OCI-LY3 (cell line): ENCODE measurements around the gene TBC1D8.

Experiments
- H2AFZ ChIP-seq: fragments of 200-600, 300-600 bp; shearing (Covaris generic); 2 replicates; pipeline ENCODE4 v1.6.0; 2014; ENCODE audit warnings: antibody characterized with exemption, low read depth, low read length
- H3K27ac ChIP-seq: fragments of 200-600, 300-600 bp; sonication (generic); 2 replicates; pipeline ENCODE4 v1.5.1; 2014; ENCODE audit warnings: mild to moderate bottlenecking, low read length, moderate library complexity, mixed read lengths
- H3K27me3 ChIP-seq: fragments of 200-600, 300-600 bp; sonication (generic); 2 replicates; pipeline ENCODE4 v1.6.1; 2014; ENCODE audit warnings: low read depth, low read length, mixed read lengths
- H3K36me3 ChIP-seq: fragments of 200-600, 300-600 bp; sonication (generic); replicated peaks from 2 replicates; pipeline ENCODE3; 2014; ENCODE audit warnings: low read depth, low read length, mixed read lengths
- H3K4me1 ChIP-seq: fragments of 300-600, 200-600 bp; sonication (generic); 2 replicates; pipeline ENCODE4 v1.6.1; 2014; ENCODE audit warnings: low read length, mixed read lengths
- H3K4me2 ChIP-seq: fragments of 200-600, 300-600 bp; sonication (generic); 2 replicates; pipeline ENCODE4 v1.6.1; 2014; ENCODE audit warnings: low read length, mixed read lengths
- H3K4me3 ChIP-seq: fragments of 300-600, 200-600 bp; sonication (generic); 2 replicates; pipeline ENCODE4 v1.5.1; 2014; ENCODE audit warnings: antibody characterized with exemption, mild to moderate bottlenecking, low read length, moderate library complexity
- H3K79me2 ChIP-seq: fragments of 300-600, 200-600 bp; shearing (Covaris generic); 2 replicates; pipeline ENCODE4 v1.6.1; 2014; ENCODE audit warnings: mild to moderate bottlenecking, low read length, mixed read lengths
- H3K9ac ChIP-seq: fragments of 300-600, 200-600 bp; shearing (Covaris generic); 2 replicates; pipeline ENCODE4 v1.6.0; 2014; ENCODE audit warnings: mild to moderate bottlenecking, low read length, moderate library complexity
- H3K9me3 ChIP-seq: fragments of 200-600, 300-600 bp; shearing (Covaris generic); 2 replicates; pipeline ENCODE4 v1.6.1; 2014; ENCODE audit warnings: low read length, mixed read lengths; ENCODE audit not compliant: insufficient read depth
- H4K20me1 ChIP-seq: fragments of 200-600, 300-600 bp; sonication (generic); 2 replicates; pipeline ENCODE4 v1.6.1; 2016; ENCODE audit warnings: low read length, mixed read lengths; ENCODE audit not compliant: insufficient read depth
- EZH2phosphoT487 ChIP-seq: fragments of 200-600 bp; shearing (Covaris generic); IDR thresholded peaks from 2 replicates; pipeline ENCODE4 v1.6.1; 2018; ENCODE audit warnings: antibody characterized with exemption, mixed run types, low read depth
- TF ChIP-seq, protein P1 (sequence below): fragments of 200-600, 300-600 bp; sonication (generic); IDR thresholded peaks from 2 replicates; pipeline ENCODE4 v1.5.1; 2014; ENCODE audit warnings: antibody characterized with exemption, low read length, low read depth

TBC1D8 gene

DNA sequence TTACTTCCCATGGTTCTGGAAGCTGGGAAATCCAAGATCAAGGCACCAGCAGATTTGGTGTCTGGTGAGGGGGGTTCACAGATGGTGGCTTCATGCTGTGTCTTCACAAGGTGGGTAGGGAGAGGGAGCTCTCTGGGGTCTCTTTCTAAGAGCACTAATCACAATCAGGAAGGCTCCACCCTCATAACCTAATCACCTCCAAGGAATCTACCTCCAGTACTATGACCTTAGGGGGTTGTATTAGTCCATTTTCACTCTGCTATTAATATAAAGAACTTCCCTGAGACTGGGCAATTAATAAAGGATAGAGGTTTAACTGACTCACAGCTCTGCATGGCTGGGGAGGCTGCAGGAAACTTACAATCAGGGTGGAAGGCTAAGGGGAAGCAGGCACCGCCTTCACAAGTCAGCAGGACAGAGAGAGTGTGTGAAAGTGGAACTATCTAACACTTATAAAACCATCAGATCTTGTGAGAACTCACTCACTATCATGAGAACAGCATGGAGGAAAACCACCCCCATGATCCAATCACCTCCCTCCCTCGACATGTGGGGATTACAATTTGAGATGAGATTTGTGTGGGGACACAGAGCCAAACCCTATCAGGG, 17.6 kb downstream of the TBC1D8 start:
- Histone ChIP-seq H3K27me3 (peaks cover 4% of the 10 kb centered on the region; the same call in 1 of the 2 replicates), H2AFZ (no peak overlapping the region), H3K4me2 (no peak overlapping the region), H3K36me3 (no peaks in the 10 kb centered on the region), H3K4me3 (no peak overlapping the region), H3K4me1 (no peaks in the 10 kb centered on the region), H3K79me2 (no peaks in the 10 kb centered on the region), H3K9ac (no peak overlapping the region), H3K9me3 (no peaks in the 10 kb centered on the region), H3K27ac (no peak overlapping the region), H4K20me1 (no peaks in the 10 kb centered on the region)
- no peak for TF ChIP-seq EZH2phosphoT487
- TF ChIP-seq, protein P1, sequence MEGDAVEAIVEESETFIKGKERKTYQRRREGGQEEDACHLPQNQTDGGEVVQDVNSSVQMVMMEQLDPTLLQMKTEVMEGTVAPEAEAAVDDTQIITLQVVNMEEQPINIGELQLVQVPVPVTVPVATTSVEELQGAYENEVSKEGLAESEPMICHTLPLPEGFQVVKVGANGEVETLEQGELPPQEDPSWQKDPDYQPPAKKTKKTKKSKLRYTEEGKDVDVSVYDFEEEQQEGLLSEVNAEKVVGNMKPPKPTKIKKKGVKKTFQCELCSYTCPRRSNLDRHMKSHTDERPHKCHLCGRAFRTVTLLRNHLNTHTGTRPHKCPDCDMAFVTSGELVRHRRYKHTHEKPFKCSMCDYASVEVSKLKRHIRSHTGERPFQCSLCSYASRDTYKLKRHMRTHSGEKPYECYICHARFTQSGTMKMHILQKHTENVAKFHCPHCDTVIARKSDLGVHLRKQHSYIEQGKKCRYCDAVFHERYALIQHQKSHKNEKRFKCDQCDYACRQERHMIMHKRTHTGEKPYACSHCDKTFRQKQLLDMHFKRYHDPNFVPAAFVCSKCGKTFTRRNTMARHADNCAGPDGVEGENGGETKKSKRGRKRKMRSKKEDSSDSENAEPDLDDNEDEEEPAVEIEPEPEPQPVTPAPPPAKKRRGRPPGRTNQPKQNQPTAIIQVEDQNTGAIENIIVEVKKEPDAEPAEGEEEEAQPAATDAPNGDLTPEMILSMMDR, result no peak

- Histone ChIP-seq H3K36me3 (no peaks in the 10 kb centered on the region), H3K4me1 (no peaks in the 10 kb centered on the region), H3K4me3 (no peak overlapping the region), H2AFZ (no peak overlapping the region), H3K4me2 (no peak overlapping the region), H4K20me1 (no peaks in the 10 kb centered on the region), H3K79me2 (no peaks in the 10 kb centered on the region), H3K9me3 (no peaks in the 10 kb centered on the region), H3K27ac (no peak overlapping the region), H3K9ac (no peak overlapping the region), H3K27me3 (no peaks in the 10 kb centered on the region; the same call in 1 of the 2 replicates)
- TF ChIP-seq, protein P1, result no peak
These were observed 19.0 kb downstream of the TBC1D8 start for GRCh38 chr2:101132202-101132601.

DNA sequence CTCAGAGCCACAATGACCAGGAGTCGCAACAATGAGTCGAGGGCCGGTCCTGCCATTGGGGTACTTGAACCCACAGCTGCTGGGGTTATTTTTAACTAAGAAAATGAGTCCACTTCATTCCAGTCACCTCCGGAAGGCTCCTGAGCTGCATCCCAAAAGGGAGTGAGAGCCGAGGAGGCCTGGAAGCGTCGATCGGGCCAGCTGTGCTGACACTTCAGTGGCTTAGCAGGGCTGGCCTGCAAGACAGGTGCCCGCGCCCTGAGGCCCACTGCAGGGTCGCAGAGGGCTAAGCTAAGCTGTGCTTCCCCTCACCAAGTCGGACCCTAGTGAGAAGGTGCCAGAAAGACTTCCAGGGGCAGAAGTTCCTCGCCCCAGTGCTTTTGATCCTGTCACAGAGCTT, 21.1 kb downstream of the TBC1D8 start:
- Histone ChIP-seq H3K27me3 (no peaks in the 10 kb centered on the region; the same call in 1 of the 2 replicates), H4K20me1 (no peaks in the 10 kb centered on the region), H3K4me2 (no peak overlapping the region), H3K4me3 (no peak overlapping the region), H3K4me1 (no peaks in the 10 kb centered on the region), H2AFZ (no peak overlapping the region), H3K9ac (no peak overlapping the region), H3K79me2 (no peaks in the 10 kb centered on the region), H3K9me3 (no peaks in the 10 kb centered on the region), H3K27ac (no peak overlapping the region), H3K36me3 (no peaks in the 10 kb centered on the region)
- no peak for TF ChIP-seq EZH2phosphoT487
- TF ChIP-seq, protein P1, result no peak

GRCh38 chr2:101127319-101128056, 23.7 kb downstream of the TBC1D8 start:
- Histone ChIP-seq H2AFZ (no peak overlapping the region), H3K4me3 (no peak overlapping the region), H4K20me1 (no peaks in the 10 kb centered on the region), H3K79me2 (no peaks in the 10 kb centered on the region), H3K27me3 (peaks cover 3% of the 10 kb centered on the region; the same call in 1 of the 2 replicates), H3K9ac (no peak overlapping the region), H3K27ac (no peak overlapping the region), H3K9me3 (no peaks in the 10 kb centered on the region), H3K4me1 (peaks cover 7% of the 10 kb centered on the region), H3K4me2 (no peak overlapping the region), H3K36me3 (no peaks in the 10 kb centered on the region)
- TF ChIP-seq, protein P1, result no peak
- no peak for TF ChIP-seq EZH2phosphoT487
